ENCODE results near the gene FAM114A2.

The FAM114A2 gene

DNA sequence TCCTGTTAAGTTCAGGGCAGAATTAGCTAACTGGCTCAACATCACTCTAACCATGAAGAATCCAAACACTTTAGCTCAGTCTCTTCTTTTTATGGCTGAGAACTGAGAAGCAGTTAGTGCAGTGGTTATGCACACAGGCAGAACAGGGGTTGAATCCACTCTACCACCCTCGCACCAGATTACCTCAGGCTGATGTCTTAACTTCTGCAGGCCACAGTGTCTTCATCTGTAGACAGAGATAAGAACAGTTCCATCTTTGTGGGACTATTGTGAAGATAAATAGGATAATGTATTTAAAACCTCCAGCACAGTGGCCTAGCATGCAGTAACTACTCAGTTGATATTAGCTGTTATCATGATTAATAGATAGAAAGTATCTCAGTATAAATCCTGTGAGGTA is 54.8 kb downstream of the FAM114A2 start:
- no peak for DNase-seq (ENCODE audit: low read depth)

GRCh38 chr5:153981905-153982605 is 56.7 kb downstream of the FAM114A2 start:
- no peak for DNase-seq (ENCODE audit: low read depth)

- DNase-seq (ENCODE audit: low read depth), result no peak
Measured at GRCh38 chr5:153979028-153979783, 59.5 kb downstream of the FAM114A2 start.

DNA sequence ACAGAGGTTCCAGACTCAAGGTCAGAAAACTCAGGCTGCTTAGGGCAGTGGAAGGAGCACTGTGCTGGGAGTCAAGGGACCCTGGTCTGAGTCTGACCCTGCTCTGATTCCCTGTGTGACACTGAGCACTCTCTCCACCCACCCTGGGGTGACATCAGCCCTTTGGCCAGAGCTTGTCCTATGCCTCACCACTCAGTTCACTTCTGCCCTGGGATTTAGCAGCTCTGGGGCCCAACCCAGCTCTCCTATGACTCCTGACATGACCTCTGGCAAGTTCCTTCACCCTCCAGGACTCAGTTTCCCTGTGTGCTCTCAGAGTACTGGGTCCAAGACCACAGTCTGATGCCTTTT is 63.9 kb downstream of the FAM114A2 start:
- no peak for DNase-seq (ENCODE audit: low read depth)

GRCh38 chr5:153974131-153974812 is 64.4 kb downstream of the FAM114A2 start:
- DNase-seq (ENCODE audit: low read depth), result no peak

DNA sequence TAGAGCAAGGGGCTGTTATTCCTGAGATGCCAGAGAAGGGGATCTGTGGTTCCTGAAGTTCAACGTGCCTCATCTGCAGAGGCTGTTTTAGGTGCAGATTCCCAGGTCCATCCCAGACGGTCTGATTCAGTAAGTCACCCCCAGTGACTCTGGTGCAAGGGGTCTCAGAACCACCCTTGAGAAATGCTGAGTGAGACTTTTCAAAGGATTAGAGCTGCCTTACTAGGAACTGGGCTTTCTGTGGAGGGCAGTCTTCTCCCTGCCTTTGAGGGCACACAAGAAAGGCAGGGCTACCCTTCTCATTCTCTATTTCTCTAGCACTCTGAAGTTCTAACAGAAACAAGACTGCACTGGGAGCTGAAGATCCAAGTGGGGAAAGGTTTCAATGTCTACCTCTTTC is 66.5 kb downstream of the FAM114A2 start:
- no peak for DNase-seq (ENCODE audit: low read depth)

GRCh38 chr5:153970496-153970895 is 68.2 kb downstream of the FAM114A2 start:
- no peak for DNase-seq (ENCODE audit: low read depth)

- no peak for DNase-seq (ENCODE audit: low read depth)
Measured at GRCh38 chr5:153969563-153969895, 69.2 kb downstream of the FAM114A2 start.

DNA sequence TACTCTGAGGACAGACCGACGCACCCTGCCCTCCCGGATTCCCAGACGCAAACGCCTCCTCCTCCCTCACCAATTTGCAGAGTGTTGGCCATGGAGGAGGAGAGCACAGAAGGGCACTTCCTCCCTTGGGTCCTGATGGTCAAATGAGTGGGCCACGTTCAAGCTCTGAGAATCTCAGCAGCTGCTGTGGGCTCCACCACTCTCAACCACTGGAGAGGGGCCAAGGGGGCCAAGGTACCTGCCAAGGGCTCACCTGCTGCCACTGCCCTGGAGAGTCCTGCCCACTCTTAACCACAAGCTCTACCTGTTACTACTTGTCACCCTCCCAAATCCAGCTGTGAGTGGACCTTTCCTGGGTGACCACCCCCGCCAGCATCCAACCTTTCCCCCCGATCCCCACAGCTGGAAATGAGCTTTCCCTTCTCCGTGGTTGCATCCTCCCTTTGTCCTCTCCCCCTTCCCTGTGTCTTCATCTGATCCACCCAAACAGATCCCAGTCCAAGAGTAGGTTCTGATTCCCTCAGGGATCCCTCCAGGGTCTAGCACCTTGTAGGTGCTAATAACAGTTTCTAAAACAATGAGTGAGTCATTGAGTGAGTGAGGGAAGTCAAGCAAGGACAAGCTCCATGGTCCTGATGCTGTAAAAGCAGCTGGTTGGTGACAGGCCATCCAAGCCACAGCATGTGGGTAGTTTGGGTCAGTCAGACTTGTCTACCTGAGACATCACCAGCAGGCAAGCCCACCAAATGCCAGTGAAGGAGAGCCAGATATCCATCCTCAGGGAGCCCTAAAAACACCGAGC is 69.7 kb downstream of the FAM114A2 start:
- no peak for DNase-seq (ENCODE audit: low read depth)

- no peak for DNase-seq (ENCODE audit: low read depth)
Measured at GRCh38 chr5:153964880-153965645, 73.6 kb downstream of the FAM114A2 start.

- DNase-seq (ENCODE audit: low read depth), result no peak
Measured at GRCh38 chr5:153964191-153964879, 74.4 kb downstream of the FAM114A2 start.

DNA sequence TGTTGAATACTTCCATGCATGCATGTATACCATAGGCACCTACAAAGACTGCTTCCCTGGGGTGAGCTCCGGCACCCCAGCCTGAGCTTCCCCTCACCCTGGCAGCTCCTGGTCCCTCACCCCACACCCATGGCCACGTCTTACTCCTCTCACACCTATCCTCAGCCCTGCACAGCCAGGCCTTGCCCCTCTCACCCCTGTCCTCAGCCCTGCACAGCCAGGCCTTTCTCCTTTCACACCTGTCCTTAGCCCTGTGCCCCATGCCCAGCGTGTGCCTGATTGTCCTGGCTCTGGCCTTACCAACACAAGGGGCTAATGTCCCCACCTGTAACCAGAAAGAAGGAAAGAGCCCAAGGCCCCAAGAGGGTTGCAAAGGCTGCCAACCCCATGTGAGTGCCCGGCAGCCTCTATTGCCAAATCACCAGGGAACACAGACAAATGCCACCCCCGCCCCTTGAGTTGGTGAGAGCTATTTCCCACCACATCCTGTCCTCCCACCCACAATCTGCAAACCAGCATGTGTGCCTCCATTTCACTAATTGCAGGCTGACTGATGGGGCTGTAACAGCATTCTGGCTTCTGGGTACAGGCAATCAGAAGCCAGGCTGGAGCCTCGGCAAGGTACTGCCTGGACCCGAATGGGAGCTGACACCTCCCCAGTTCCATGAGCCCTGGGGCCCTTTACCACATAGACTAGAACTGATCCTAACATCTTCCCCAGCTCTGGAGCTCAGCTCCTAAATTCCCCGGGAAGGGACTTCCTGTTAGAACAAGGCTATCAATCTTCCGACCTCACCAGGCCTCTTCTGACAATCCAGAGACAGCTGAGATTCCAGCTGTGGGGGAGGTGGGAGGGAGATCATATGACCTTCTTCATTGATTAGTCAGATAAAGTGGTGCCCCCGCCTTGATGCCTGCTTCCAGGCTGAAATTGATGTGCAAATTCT is 78.2 kb downstream of the FAM114A2 start:
- DNase-seq (ENCODE audit: low read depth), result no peak

- no peak for DNase-seq (ENCODE audit: low read depth)
Measured at GRCh38 chr5:153959134-153959957, 79.4 kb downstream of the FAM114A2 start.

- DNase-seq (ENCODE audit: low read depth), result no peak
Measured at GRCh38 chr5:153957205-153957604, 81.5 kb downstream of the FAM114A2 start.

DNA sequence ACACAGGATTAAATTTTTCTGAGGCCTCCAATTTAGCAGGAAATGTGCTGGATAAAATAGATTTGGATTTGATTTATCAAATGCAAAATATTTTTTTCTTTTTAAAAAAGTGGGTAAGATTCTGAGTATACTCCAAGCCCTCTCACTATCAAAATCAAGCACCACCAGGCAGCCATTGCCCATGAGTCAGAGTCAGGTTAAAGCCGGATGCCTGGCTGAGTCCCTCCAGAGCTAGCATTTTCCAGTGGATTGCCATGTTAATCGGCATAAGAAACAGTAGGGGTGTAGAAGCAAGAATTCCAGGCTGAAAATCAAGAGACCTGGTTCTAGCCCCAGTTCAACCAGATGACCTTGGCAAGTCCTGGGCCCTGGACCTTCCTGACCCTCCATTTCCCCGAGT is 85.3 kb downstream of the FAM114A2 start:
- no peak for DNase-seq (ENCODE audit: low read depth)

- DNase-seq (ENCODE audit: low read depth), result no peak
Measured at GRCh38 chr5:153952893-153953292, 85.8 kb downstream of the FAM114A2 start.

DNA sequence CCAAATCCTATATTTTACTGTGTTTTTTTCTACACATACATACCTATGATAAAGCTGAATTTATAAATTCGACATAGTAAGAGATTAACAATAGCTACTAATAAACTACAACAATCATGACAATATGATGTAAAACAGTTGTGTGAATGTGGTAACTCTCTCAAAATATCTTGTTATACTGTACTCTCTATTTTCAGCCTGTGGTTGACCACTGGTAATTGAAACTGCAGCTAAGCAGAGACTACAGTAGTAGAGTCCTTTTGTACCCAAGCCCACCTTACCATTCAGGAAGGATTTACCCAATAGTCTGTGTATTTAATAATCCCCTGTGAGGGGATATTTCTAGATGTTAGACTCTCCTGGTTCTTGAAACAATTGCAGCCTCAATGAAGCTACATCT is 86.7 kb downstream of the FAM114A2 start:
- no peak for DNase-seq (ENCODE audit: low read depth)

- no peak for DNase-seq (ENCODE audit: low read depth)
Measured at GRCh38 chr5:153941265-153941664, 97.4 kb downstream of the FAM114A2 start.

Measured in activated T-helper 1 cell treated with Interleukin-2 at 50 U/mL for 16 hours (primary cell).